HG03565 (cell line): ENCODE measurements around the gene GTF3C1.

ENCODE experiments used
- ATAC-seq: cut with Tn5 transposase; IDR thresholded peaks from one replicate; pipeline ENCODE4 v1.9.1; 2021; ENCODE audit warnings: mild to moderate bottlenecking, moderate library complexity; ENCODE audit not compliant: unreplicated experiment

The GTF3C1 gene

GRCh38 chr16:27568077-27568476 is 18.4 kb upstream of the GTF3C1 start:
- ATAC-seq, result no peak

- ATAC-seq, result no peak
Measured at GRCh38 chr16:27566417-27566816, 16.7 kb upstream of the GTF3C1 start.

GRCh38 chr16:27564224-27564623 is 14.5 kb upstream of the GTF3C1 start:
- no peak for ATAC-seq

- no peak for ATAC-seq
Measured at GRCh38 chr16:27561216-27561615, 11.5 kb upstream of the GTF3C1 start.

- ATAC-seq, result no peak
Measured at GRCh38 chr16:27558932-27559331, 9.2 kb upstream of the GTF3C1 start.

GRCh38 chr16:27558434-27558833 is 8.7 kb upstream of the GTF3C1 start:
- no peak for ATAC-seq

- no peak for ATAC-seq
Measured at GRCh38 chr16:27556471-27556870, 6.8 kb upstream of the GTF3C1 start.

- ATAC-seq, result no peak
Measured at GRCh38 chr16:27551036-27551435, 1.3 kb upstream of the GTF3C1 start.

GRCh38 chr16:27550582-27550920 is 838 bp upstream of the GTF3C1 start:
- no peak for ATAC-seq

- no peak for ATAC-seq
Measured at GRCh38 chr16:27549464-27549745, 308 bp downstream of the GTF3C1 start.

GRCh38 chr16:27547851-27548250 is 1.9 kb downstream of the GTF3C1 start:
- ATAC-seq, result no peak

GRCh38 chr16:27547134-27547533 is 2.6 kb downstream of the GTF3C1 start:
- no peak for ATAC-seq

- ATAC-seq, result no peak
Measured at GRCh38 chr16:27544671-27545070, 5.0 kb downstream of the GTF3C1 start.

- no peak for ATAC-seq
Measured at GRCh38 chr16:27543801-27544200, 5.9 kb downstream of the GTF3C1 start.

GRCh38 chr16:27539636-27540035 is 10.1 kb downstream of the GTF3C1 start:
- no peak for ATAC-seq

GRCh38 chr16:27539120-27539519 is 10.6 kb downstream of the GTF3C1 start:
- no peak for ATAC-seq

GRCh38 chr16:27538528-27538927 is 11.2 kb downstream of the GTF3C1 start:
- ATAC-seq, result no peak

- ATAC-seq, result no peak
Measured at GRCh38 chr16:27534256-27534655, 15.5 kb downstream of the GTF3C1 start.

- ATAC-seq, result no peak
Measured at GRCh38 chr16:27531826-27532800, 17.6 kb downstream of the GTF3C1 start.

GRCh38 chr16:27531186-27531585 is 18.5 kb downstream of the GTF3C1 start:
- no peak for ATAC-seq

GRCh38 chr16:27529962-27530361 is 19.8 kb downstream of the GTF3C1 start:
- ATAC-seq, result no peak

- no peak for ATAC-seq
Measured at GRCh38 chr16:27528294-27528693, 21.4 kb downstream of the GTF3C1 start.

GRCh38 chr16:27526180-27526579 is 23.5 kb downstream of the GTF3C1 start:
- ATAC-seq, result no peak
